Measurements from ENCODE around the gene HOXA4. TPM values are rescaled to one million over a fixed set of nuclear protein-coding genes. Genes with fewer than 3 reads are reported as not detected.

Gene HOXA4
- total RNA-seq, 1 experiment from 2014 or later = 2.0 TPM

DNA sequence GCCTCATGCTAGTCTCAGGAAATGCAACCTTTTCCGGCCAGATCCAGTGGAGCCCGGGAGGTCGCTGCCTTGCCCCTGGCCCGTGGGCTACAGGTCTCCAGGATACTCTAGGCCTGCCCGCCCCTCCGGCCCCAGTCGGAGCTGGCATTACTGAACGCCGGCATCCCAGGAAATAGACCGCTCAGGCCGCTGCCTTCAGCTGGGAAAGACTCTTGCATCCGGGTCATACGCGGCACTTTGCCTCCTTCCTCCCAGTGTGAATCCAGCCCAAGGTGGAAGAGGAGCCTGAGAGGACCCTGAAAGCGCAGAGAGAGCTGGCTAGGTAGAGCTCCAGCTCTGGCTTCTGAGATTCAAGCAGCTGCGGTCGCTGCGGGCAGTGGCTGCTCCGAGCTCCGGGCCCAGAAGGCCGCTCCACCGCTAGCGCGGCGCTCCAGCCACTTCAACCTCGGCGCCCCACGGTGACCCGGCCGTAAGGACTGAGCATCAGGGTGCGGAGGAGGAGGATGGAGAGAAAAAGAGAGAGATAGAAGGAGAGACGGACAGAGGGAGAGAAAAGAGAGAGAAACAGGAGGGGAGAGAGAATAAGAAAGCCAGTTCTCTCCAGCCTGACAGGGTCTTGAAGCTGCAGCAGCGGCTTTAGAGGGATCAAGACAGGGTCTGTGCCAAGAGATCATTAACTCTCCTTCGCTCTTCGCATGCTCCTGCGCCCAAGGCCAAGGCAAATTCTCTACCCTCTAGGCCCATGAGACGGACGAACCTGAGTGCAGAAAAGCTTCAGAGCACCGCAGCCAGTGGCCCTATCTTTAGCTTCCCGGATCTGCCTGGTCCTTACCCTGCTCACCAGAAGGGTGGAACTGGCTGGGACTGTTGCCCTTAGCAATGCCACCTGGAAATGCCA, 45.3 kb upstream of the HOXA4 start:
- Histone ChIP-seq H3K9me2 (ENCODE audit: insufficient read depth) (no peaks in the 10 kb centered on the region), H3K36me3 (ENCODE audit: control insufficient read depth in 1 of 2, insufficient read depth in 2 of 2, low read length in 2 of 2) (no peaks in the 10 kb centered on the region), H3K27me3 (ENCODE audit: insufficient read depth, low read length) (no peaks in the 10 kb centered on the region), H3K9me3 (ENCODE audit: control insufficient read depth in 1 of 2, insufficient read depth in 1 of 2, low read depth in 1 of 2, low read length in 2 of 2) (no peaks in the 10 kb centered on the region), H3K4me2 (ENCODE audit: low read length) (no peak overlapping the region), H4K20me1 (ENCODE audit: insufficient read depth) (no peaks in the 10 kb centered on the region), H3K9ac (ENCODE audit: low read length) (no peak overlapping the region), H3K79me2 (ENCODE audit: insufficient read depth, low read length) (peaks cover 40% of the 10 kb centered on the region), H3K4me1 (ENCODE audit: control insufficient read depth in 1 of 2, insufficient read depth in 2 of 2, low read length in 2 of 2) (peaks cover 34 to 58% of the 10 kb centered on the region in 2 experiments), H2AFZ (ENCODE audit: low read depth, low read length, poor library complexity, severe bottlenecking) (no peak overlapping the region), H3K27ac (ENCODE audit: low read depth, low read length) (no peak overlapping the region), H3K4me3 (replicated peaks in 1 of 2; ENCODE audit: low read depth in 1 of 2, low read length in 2 of 2) (no peak overlapping the region)
- TF ChIP-seq CEBPB (IDR thresholded peaks at IDR 0.05; ENCODE audit: low read depth) = no peak
- no TSS peak for BruUV-seq (replicated peaks)
- ATAC-seq (no peak), DNase-seq (ENCODE audit: low read depth, low spot score) (no peak)
- POLR2A ChIA-PET = interaction anchor here (1.2 to 2.2 kb wide), 2 partner anchors 9 kb away, joined by 4 to 7 read pairs; partner anchors contain the start of gene HOXA11
- RAD21 ChIA-PET (ENCODE audit: low non-redundant PET in 1 of 2, low total read pairs in 2 of 2, uncharacterized antibody in 2 of 2, unreplicated experiment in 2 of 2) = no interaction called here
- intact Hi-C loops (cut with micrococcal nuclease) = no loop called here
- CTCF ChIA-PET = no interaction called here

DNA sequence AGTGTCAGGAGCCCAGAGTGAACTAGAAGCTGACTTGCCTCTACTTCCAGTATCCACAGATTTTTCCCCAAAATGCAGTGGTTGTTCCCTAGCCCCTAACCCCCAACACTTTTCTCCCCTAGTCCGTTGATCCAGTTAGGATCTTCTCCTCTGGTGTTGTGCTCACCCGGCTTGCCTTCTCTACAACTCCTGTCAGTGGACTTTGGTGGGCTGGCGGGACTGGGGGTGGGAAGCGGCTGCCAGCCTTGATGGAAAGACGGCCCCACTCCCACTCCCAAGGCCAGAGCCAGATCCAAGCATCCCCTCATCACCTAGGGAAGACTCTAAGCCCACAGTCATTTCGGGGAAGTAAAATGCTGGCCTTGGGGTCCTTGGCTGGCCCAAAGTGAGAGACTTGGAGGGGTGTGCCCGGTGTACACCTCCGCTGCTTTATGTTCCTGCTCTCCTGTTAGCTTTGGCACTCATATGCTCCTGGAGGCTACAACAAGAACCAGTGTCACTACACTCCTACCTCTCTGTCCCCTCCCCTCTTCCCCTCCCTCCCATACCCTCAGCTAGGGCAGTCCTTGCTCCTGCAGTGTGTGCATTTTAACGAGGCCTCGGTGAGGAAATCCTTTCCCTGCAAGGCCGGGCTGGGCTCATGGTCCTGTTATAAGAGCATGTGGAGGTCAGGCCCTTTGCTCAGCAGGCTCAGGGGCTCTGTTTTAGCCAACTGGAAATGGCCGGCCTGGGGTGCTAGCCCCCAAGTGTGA, 44.5 kb upstream of the HOXA4 start:
- Histone ChIP-seq H3K27ac (ENCODE audit: low read depth, low read length) (no peak overlapping the region), H3K4me2 (ENCODE audit: low read length) (peak overlapping the region; percentile 97), H4K20me1 (ENCODE audit: insufficient read depth) (no peaks in the 10 kb centered on the region), H3K9ac (ENCODE audit: low read length) (peak overlapping the region; percentile 89), H3K4me3 (replicated peaks in 1 of 2; ENCODE audit: low read depth in 1 of 2, low read length in 2 of 2) (no peak overlapping the region; a peak in 1 of 4 replicates), H3K9me2 (ENCODE audit: insufficient read depth) (no peaks in the 10 kb centered on the region), H3K9me3 (ENCODE audit: control insufficient read depth in 1 of 2, insufficient read depth in 1 of 2, low read depth in 1 of 2, low read length in 2 of 2) (no peaks in the 10 kb centered on the region), H3K36me3 (ENCODE audit: control insufficient read depth in 1 of 2, insufficient read depth in 2 of 2, low read length in 2 of 2) (no peaks in the 10 kb centered on the region), H2AFZ (ENCODE audit: low read depth, low read length, poor library complexity, severe bottlenecking) (no peak overlapping the region), H3K4me1 (ENCODE audit: control insufficient read depth in 1 of 2, insufficient read depth in 2 of 2, low read length in 2 of 2) (peaks cover 33 to 58% of the 10 kb centered on the region in 2 experiments), H3K79me2 (ENCODE audit: insufficient read depth, low read length) (peaks cover 48% of the 10 kb centered on the region), H3K27me3 (ENCODE audit: insufficient read depth, low read length) (no peaks in the 10 kb centered on the region)
- CTCF ChIA-PET = no interaction called here
- DNase-seq (ENCODE audit: low read depth, low spot score) = no peak
- no TSS peak for BruUV-seq (replicated peaks)
- RAD21 ChIA-PET (ENCODE audit: low non-redundant PET in 1 of 2, low total read pairs in 2 of 2, uncharacterized antibody in 2 of 2, unreplicated experiment in 2 of 2) = no interaction called here
- intact Hi-C loops (cut with micrococcal nuclease) = no loop called here
- ATAC-seq = no peak
- POLR2A ChIA-PET = interaction anchor here (2.2 kb wide), 1 partner anchor 10 kb away, joined by 7 read pairs; the partner anchor contains the start of gene HOXA11
- TF ChIP-seq FOSL1 (IDR thresholded peaks at IDR 0.05; ENCODE audit: low read depth) (no peak), ZFX (IDR thresholded peaks at IDR 0.05) (no peak), SIN3A (IDR thresholded peaks at IDR 0.05; ENCODE audit: low read depth) (no peak), CEBPB (IDR thresholded peaks at IDR 0.05; ENCODE audit: low read depth) (no peak), RAD21 (IDR thresholded peaks at IDR 0.05; ENCODE audit: low read depth) (no peak), EGR1 (IDR thresholded peaks at IDR 0.05; ENCODE audit: low read depth) (no peak), ELF1 (IDR thresholded peaks at IDR 0.05; ENCODE audit: borderline replicate concordance, low read depth) (no peak), SRF (IDR thresholded peaks at IDR 0.05; ENCODE audit: low read depth) (no peak), EZH2 (IDR thresholded peaks at IDR 0.05) (no peak), POLR2AphosphoS5 (IDR thresholded peaks at IDR 0.05; ENCODE audit: low read depth, low read length) (no peak), POLR2A (IDR thresholded peaks at IDR 0.05; ENCODE audit: borderline replicate concordance, extremely low read depth, insufficient read depth, insufficient read length) (no peak), ZNF274 (IDR thresholded peaks at IDR 0.05; ENCODE audit: low read depth, low read length) (no peak), EZH2phosphoT487 (IDR thresholded peaks at IDR 0.05; ENCODE audit: borderline replicate concordance) (no peak), SP1 (IDR thresholded peaks at IDR 0.05; ENCODE audit: low read depth) (no peak), JUND (IDR thresholded peaks at IDR 0.05) (no peak)
- TF ChIP-seq, protein P1, sequence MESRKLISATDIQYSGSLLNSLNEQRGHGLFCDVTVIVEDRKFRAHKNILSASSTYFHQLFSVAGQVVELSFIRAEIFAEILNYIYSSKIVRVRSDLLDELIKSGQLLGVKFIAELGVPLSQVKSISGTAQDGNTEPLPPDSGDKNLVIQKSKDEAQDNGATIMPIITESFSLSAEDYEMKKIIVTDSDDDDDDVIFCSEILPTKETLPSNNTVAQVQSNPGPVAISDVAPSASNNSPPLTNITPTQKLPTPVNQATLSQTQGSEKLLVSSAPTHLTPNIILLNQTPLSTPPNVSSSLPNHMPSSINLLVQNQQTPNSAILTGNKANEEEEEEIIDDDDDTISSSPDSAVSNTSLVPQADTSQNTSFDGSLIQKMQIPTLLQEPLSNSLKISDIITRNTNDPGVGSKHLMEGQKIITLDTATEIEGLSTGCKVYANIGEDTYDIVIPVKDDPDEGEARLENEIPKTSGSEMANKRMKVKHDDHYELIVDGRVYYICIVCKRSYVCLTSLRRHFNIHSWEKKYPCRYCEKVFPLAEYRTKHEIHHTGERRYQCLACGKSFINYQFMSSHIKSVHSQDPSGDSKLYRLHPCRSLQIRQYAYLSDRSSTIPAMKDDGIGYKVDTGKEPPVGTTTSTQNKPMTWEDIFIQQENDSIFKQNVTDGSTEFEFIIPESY (IDR thresholded peaks at IDR 0.05; ENCODE audit: extremely low read depth, insufficient replicate concordance, low read length) = no peak
- TF ChIP-seq, protein P2, sequence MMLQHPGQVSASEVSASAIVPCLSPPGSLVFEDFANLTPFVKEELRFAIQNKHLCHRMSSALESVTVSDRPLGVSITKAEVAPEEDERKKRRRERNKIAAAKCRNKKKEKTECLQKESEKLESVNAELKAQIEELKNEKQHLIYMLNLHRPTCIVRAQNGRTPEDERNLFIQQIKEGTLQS (IDR thresholded peaks at IDR 0.05) = no peak
- TF ChIP-seq, protein P3, sequence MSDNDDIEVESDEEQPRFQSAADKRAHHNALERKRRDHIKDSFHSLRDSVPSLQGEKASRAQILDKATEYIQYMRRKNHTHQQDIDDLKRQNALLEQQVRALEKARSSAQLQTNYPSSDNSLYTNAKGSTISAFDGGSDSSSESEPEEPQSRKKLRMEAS (IDR thresholded peaks at IDR 0.05) = no peak
